ENCODE results near the gene C3. TPM values are rescaled to one million over a fixed set of nuclear protein-coding genes. Genes with fewer than 3 reads are reported as not detected.

The C3 gene
- total RNA-seq, 4 donors from 2014 or later, result 393 to 1,020 (median 677) TPM

- peaks cover 0 to 69% (median 0%) of the 10 kb centered on the region in 4 donors for H3K27me3 ChIP-seq
- peaks cover 0 to 4% (median 0%) of the 10 kb centered on the region in 4 donors for H3K4me1 ChIP-seq
- TF ChIP-seq POLR2A (IDR thresholded peaks at IDR 0.05; ENCODE audit: low read depth) (no peak), EP300 (IDR thresholded peaks at IDR 0.05) (no peak), CTCF (IDR thresholded peaks at IDR 0.05) (no peak)
- no peak for DNase-seq (ENCODE audit: extremely low spot score)
- no peak overlapping the region for H3K27ac ChIP-seq (replicated peaks in 1 of 4)
- H3K36me3 ChIP-seq, result no peaks in the 10 kb centered on the region
- H3K9me3 ChIP-seq, result no peaks in the 10 kb centered on the region
- intact Hi-C loops (cut with DNase I), result no loop called here
- WGBS, result 73% methylated on average over 4 of the region's 4 CpGs
- H3K4me3 ChIP-seq, result no peak overlapping the region
Observed at GRCh38 chr19:6671960-6672359, 48.5 kb downstream of the C3 start.

- Histone ChIP-seq H3K36me3 (no peaks in the 10 kb centered on the region), H3K27me3 (peaks cover 0 to 69% (median 0%) of the 10 kb centered on the region in 4 donors), H3K4me3 (no peak overlapping the region), H3K9me3 (peaks cover 0 to 4% (median 0%) of the 10 kb centered on the region in 4 donors), H3K27ac (replicated peaks in 1 of 4) (no peak overlapping the region), H3K4me1 (no peaks in the 10 kb centered on the region)
- intact Hi-C loops (cut with DNase I), result no loop called here
- 88% methylated on average over 11 of the region's 11 CpGs for WGBS
- DNase-seq (ENCODE audit: extremely low spot score), result no peak
- no peak for TF ChIP-seq EP300 (IDR thresholded peaks at IDR 0.05)
- no peak for TF ChIP-seq CTCF (IDR thresholded peaks at IDR 0.05)
- no peak for TF ChIP-seq POLR2AphosphoS5 (IDR thresholded peaks at IDR 0.05)
- TF ChIP-seq POLR2A (IDR thresholded peaks at IDR 0.05; ENCODE audit: low read depth), result no peak
Observed at GRCh38 chr19:6668691-6669090, 51.8 kb downstream of the C3 start.

- intact Hi-C loops (cut with DNase I), result no loop called here
- H3K4me1 ChIP-seq, result no peaks in the 10 kb centered on the region
- H3K27me3 ChIP-seq, result peaks cover 0 to 73% (median 3%) of the 10 kb centered on the region in 4 donors
- no peak overlapping the region for H3K27ac ChIP-seq (replicated peaks in 1 of 4)
- peaks cover 0 to 5% (median 0%) of the 10 kb centered on the region in 4 donors for H3K9me3 ChIP-seq
- WGBS, result 76% methylated on average over 14 of the region's 14 CpGs
- DNase-seq (ENCODE audit: extremely low spot score), result no peak
- no peaks in the 10 kb centered on the region for H3K36me3 ChIP-seq
- no peak overlapping the region for H3K4me3 ChIP-seq
- TF ChIP-seq POLR2A (IDR thresholded peaks at IDR 0.05; ENCODE audit: low read depth) (no peak), EP300 (IDR thresholded peaks at IDR 0.05) (no peak), CTCF (IDR thresholded peaks at IDR 0.05) (no peak), POLR2AphosphoS5 (IDR thresholded peaks at IDR 0.05) (no peak)
Observed at GRCh38 chr19:6667114-6667627, 53.3 kb downstream of the C3 start.

- Histone ChIP-seq H3K9me3 (peaks cover 0 to 5% (median 0%) of the 10 kb centered on the region in 4 donors), H3K27me3 (peaks cover 0 to 83% (median 9%) of the 10 kb centered on the region in 4 donors), H3K4me1 (peaks cover 0 to 5% (median 2%) of the 10 kb centered on the region in 4 donors), H3K27ac (replicated peaks in 1 of 4) (no peak overlapping the region), H3K4me3 (no peak overlapping the region), H3K36me3 (no peaks in the 10 kb centered on the region)
- intact Hi-C loops (cut with DNase I), result no loop called here
- no peak for TF ChIP-seq POLR2A (IDR thresholded peaks at IDR 0.05; ENCODE audit: low read depth)
- TF ChIP-seq EP300 (IDR thresholded peaks at IDR 0.05), result no peak
- no peak for TF ChIP-seq POLR2AphosphoS5 (IDR thresholded peaks at IDR 0.05)
- TF ChIP-seq CTCF (IDR thresholded peaks at IDR 0.05), result no peak
- 88% methylated on average over 17 of the region's 17 CpGs for WGBS
- DNase-seq (ENCODE audit: extremely low spot score), result no peak
Observed at GRCh38 chr19:6664916-6665315, 55.5 kb downstream of the C3 start.

All from esophagus muscularis mucosa (tissue), 4 donors.